HG03460 (cell line): ENCODE data around the gene DMBT1.

Source experiments
- ATAC-seq: cut with Tn5 transposase; IDR thresholded peaks from one replicate; pipeline ENCODE4 v1.9.1; 2021; ENCODE audit not compliant: unreplicated experiment

The DMBT1 gene

DNA sequence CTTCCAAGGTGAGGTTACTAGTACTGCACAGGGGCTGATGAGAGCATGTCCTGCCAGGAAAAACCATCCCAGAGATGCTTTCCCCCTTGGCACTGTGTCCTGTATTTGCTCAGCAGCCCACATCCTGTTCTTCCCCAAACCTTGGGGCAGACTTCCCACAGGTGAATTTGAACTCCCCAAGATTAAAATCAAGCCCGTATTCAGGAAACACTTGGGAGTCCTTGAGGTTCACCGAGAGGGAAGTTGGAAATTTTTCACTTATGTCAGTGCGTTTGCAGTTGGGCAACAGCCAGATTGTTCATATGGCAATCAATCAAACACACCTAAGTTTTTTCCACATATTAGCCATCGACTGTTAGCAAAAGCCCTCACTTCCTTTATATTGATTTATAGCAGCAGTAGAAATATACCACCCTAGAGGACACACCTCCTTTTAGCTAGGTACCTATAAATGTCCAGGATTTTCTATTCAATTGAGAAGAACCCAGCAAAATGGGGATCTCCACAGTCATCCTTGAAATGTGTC is at the start of gene DMBT1:
Gene DMBT1, plus strand, starts transcription at position 476 of the 526 bp plus-strand sequence. Its CDS starts 17 bp downstream, at position 493.
- ATAC-seq, result no peak

GRCh38 chr10:122513053-122513452 is 47.5 kb upstream of the DMBT1 start:
- no peak for ATAC-seq

- no peak for ATAC-seq
These were observed 46.3 kb upstream of the DMBT1 start for GRCh38 chr10:122514045-122514840.

DNA sequence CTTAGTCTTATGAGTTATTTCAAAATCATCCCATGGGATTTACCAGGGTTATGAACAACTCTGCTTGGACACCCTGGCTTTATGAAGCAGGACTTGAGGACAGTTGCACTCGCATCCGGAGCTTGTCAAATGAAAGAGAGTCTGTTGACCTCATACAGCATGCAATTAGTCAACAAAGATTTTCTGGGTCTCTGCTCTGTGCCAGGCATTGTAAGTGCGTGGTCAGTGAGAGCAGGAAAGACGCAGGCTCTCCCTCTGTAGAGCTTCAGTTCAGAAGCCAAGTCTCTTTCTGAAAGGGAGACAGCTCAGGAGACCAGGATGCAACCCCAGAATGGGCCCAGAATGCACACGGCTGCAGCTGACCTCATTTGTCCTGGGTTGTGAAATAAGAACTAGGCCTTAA is 45.5 kb upstream of the DMBT1 start:
- ATAC-seq, result no peak

GRCh38 chr10:122515588-122516231 is 44.8 kb upstream of the DMBT1 start:
- peak; percentile 59 for ATAC-seq

DNA sequence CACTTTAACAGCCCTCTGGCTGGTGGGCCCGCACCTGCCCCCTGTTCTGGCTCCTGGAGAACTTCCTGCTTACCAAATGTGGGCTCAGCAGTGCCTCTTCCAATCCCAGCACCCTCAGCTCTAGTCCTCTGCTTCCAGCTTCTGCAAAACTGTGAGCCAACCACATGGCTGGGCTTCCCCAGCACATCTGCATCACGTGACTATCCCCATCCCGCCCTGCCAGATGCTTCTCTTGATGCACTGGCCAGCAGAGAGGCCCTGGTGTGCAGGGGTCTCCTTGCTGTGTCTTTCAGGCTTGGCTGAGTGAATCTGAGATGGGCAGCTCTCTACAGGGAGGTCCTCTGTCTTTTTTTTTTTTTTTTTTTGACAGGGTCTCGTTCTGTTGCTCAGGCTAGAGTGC is 43.8 kb upstream of the DMBT1 start:
- no peak for ATAC-seq

GRCh38 chr10:122519144-122519543 is 41.4 kb upstream of the DMBT1 start:
- no peak for ATAC-seq

- no peak for ATAC-seq
These were observed 40.7 kb upstream of the DMBT1 start for GRCh38 chr10:122519873-122520272.

- ATAC-seq, result no peak
These were observed 39.5 kb upstream of the DMBT1 start for GRCh38 chr10:122521011-122521410.

- ATAC-seq, result no peak
These were observed 35.7 kb upstream of the DMBT1 start for GRCh38 chr10:122524811-122525210.

DNA sequence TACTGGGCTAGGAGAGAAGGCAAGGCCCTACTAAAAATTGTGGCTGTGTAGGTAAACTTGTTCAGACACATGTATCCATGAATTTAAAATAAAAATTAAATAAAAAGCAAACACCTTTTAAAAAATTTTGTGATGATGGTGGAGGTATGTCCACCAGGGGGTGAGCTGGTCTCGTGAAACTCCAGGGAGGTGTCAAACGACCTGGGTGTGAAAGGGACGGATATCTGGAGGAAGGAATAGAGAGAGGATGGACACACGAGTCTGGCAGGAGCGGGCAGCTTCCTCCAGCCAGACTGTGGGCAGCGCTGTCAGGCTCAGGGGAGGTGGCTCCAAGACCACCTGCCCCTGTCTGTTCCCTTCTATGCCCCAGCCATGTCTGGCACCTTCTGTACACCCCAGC is 34.8 kb upstream of the DMBT1 start:
- no peak for ATAC-seq

DNA sequence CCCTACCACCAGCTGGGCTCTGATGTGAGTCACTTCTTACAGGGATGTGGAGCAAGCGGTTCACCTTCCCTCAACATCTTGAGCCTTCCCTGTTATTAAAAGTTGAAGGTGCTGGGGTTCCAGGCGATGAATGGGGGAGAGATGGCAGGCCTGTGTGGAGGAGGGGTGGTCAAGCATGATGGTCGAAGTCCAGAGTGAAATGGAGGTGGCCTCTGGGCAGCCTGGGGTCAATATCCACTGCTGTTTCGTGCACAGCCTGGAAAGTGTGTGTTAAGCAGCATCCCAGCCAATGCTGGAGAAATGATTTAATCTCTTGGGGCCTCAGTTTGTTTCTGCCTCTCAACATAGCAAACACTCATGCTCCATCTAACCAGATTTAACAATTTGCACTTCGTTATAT is 33.7 kb upstream of the DMBT1 start:
- no peak for ATAC-seq

GRCh38 chr10:122530177-122530576 is 30.4 kb upstream of the DMBT1 start:
- no peak for ATAC-seq

GRCh38 chr10:122531261-122531660 is 29.3 kb upstream of the DMBT1 start:
- no peak for ATAC-seq

- ATAC-seq, result no peak
These were observed 28.6 kb upstream of the DMBT1 start for GRCh38 chr10:122531939-122532338.

DNA sequence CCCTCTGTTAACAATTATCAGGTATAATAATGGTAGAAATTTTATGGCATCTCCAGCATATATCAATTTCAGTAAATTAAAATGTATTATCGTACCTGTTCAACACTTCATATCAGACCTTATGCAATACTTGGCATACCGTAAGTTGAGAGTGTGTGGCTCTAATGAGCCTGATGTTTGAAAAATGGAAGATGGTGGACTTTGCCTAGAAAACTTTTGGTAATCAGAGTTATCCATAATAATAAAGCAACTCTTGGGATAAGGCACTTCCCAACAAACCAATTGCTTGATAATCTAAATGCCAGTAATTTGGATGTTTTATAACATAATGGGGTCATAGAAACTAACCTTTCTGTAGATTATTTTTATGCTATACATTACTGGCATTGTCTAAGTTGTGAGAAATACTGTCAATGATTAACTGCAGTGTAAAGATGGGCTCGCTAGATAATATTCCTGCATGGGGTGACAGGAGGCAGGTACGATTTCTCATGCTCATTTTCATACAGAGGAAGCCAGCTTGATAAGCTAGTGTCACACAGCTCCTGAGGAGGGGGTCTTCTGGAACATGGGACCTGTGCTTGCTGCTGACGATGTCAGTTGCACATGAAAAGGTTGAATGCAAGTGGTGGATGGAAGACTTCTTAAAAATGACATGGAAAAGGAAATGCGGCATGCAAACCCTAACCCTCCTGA is 27.8 kb upstream of the DMBT1 start:
- ATAC-seq, result no peak

- no peak for ATAC-seq
These were observed 23.0 kb upstream of the DMBT1 start for GRCh38 chr10:122537545-122537944.

DNA sequence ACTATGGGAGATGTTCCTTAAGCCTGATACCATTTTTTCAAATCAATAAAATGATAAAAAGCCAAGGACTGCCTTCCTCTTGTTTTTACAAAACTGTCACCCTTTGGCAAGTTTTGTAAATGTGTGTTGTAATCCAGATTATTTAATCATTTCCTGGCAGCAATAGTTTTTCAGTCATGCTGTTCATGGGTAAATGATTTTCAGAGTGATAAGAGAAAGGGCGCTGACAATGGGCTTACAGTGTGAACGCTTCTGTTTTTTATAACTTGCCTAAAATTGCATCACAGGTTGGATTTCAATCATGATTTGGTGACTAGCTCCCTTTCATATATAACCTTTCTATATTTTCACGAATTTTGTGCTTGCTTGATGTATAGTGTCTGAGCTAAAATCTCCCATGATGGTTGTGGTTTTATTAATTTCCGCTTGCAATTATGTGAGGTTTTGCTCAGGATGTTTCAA is 19.0 kb upstream of the DMBT1 start:
- no peak for ATAC-seq

- ATAC-seq, result no peak
These were observed 16.7 kb upstream of the DMBT1 start for GRCh38 chr10:122543676-122544445.

DNA sequence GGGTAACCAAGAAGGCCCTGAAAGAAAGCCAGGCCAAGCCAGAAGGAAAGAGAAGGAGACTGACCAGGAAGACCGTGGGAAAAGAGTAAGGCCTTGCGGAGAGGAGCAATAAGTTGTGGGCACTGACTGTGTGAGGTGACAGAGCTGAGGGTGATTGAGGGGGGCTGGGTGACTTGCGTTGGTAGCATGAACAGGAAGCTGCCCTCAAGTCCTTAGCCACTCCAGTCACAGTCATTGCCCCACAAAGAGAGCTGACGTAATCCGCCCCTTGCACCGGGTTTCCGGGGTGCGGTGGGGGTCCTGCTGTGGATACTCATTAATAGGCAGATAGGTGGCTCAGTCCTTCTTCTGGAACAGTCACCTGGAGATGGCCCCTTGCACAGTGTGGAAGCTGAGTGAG is 16.1 kb upstream of the DMBT1 start:
- ATAC-seq, result no peak

GRCh38 chr10:122546242-122546641 is 14.3 kb upstream of the DMBT1 start:
- ATAC-seq, result no peak
